Measurements from ENCODE around the gene CLTB. TPM values are rescaled to one million over a fixed set of nuclear protein-coding genes. Genes with fewer than 3 reads are reported as not detected.
A peak's percentile ranks its signal among the peaks of the same experiment; 100 is the strongest.
"Not testable (repeated sequence)": the region's sequence is repeated elsewhere in the genome, so short reads cannot be mapped to it uniquely, and the experiment has no call there.

The CLTB gene
- total RNA-seq, 1 experiment from 2014 or later: 98.5 TPM

- no peak for DNase-seq (ENCODE audit: low read depth)
Observed at GRCh38 chr5:176427971-176428370, 11.6 kb upstream of the CLTB start.

DNA sequence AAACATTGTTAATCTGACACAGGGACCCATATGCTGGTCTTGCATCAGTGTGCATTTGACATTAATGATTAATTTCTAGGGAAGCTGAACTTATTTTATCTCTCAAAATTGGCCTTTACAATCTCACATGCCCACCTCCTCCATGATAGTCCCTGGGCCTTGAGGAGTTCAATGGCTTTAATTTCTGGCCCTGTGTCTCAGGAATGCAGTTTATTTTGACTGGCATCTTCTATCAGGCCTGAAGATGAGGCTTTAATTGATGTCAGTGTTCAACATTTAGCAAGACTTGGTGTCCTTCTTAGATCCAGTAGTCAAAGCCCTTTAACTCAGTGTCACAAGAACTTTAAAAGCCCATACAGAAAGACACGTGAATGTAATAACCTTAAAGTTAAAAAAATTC, 10.5 kb upstream of the CLTB start:
- no peak for DNase-seq (ENCODE audit: low read depth)

- no peak for DNase-seq (ENCODE audit: low read depth)
Observed at GRCh38 chr5:176425791-176426190, 9.5 kb upstream of the CLTB start.

DNA sequence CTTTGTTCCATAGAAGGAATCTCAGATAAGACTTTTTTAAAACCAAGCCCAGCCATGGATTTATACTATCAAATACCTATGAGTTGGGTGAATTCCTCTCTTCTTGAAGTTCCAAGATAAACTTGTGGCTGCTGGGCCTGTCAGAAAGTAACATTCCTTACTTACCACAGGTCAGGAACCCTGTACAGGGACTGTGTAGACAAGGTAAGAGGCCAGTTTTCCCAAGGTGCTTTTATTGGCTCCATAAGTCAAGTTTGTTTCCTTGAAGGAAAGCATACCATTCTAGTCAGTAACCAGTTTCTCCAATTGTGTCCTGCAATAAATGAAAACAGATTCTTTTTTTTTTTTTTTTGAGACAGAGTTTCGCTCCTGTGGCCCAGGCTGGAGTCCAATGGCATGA, 8.8 kb upstream of the CLTB start:
- DNase-seq (ENCODE audit: low read depth): no peak

DNA sequence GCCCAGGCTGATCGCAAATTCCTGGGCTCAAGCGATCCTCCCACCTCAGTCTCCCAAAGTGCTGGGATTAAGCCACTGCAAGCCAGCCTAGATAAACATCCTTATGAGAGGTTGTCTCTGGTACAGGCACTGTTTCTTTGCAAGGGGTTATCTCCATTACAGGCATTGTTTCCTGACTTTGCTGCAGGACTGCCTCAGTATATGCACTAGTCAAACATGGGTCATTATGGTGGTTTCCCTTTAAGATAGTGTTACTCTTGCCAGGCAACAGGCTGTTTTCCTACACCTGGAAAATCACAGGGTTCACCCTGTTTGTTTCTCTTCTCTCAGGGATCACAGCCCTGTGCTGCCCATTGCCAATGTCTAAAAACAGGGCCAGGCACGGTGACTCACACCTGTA, 7.8 kb upstream of the CLTB start:
- no peak for DNase-seq (ENCODE audit: low read depth)

- no peak for DNase-seq (ENCODE audit: low read depth)
Observed at GRCh38 chr5:176420972-176421544, 4.7 kb upstream of the CLTB start.

DNA sequence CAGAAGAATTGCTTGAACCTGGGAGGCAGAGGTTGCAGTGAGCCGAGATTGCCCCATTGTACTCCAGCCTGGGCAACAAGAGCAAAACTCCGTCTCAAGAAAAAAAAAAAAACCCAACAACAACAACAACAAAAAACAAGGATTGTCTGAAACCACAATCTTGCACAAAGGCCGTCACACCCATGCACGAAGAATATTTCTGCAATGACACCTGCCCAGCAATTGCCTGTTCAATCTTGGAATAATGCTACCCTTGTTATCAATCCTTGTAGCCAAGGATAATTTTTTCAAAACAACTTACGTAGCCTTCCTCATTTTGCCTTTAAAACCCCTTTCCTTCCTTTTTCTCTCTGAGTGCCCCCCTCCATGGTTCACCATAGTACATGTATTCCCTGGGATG, 3.7 kb upstream of the CLTB start:
- no peak for DNase-seq (ENCODE audit: low read depth)

- DNase-seq (ENCODE audit: low read depth): peak; percentile 36
Observed at GRCh38 chr5:176418251-176418650, 1.9 kb upstream of the CLTB start.

DNA sequence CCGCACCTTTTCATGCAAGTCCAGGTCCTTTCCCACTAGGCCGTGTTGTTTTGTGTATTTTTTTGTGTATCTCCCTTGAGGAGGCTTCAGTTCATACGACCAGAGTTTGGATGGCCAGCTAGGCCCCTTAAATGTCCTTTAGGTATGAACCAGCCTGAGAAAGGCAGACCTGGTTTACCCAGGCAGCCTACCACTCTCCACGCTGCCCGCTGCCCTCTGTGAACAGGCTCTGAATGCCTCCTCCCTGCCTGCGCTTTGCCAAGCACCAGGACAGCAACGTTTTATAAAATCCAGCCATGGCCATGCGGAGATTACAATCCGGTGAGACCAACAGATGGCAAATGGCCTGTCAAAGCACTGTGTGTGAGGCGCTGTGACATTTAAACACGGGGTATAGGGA, 626 bp upstream of the CLTB start:
- DNase-seq (ENCODE audit: low read depth): no peak

- no peak for DNase-seq (ENCODE audit: low read depth)
Observed at GRCh38 chr5:176415240-176415951, 943 bp downstream of the CLTB start.

GRCh38 chr5:176414704-176415103, 1.6 kb downstream of the CLTB start:
- no peak for DNase-seq (ENCODE audit: low read depth)

- DNase-seq (ENCODE audit: low read depth): no peak
Observed at GRCh38 chr5:176413709-176414191, 2.6 kb downstream of the CLTB start.

DNA sequence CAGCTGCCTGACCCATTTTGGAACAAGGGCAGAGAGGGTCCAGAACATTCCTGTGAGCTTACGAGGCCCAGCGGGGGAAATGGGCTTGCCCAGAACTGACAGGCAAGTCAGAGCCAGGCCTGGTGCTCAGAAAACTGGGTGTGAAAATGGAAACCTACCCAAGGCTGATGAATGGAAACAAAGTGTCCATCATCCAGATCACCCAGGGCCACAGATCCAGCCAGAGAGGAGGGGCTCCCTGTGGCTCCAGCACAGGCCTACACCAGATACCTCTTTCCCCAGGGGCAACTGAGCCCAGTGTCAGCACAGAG, 3.1 kb downstream of the CLTB start:
- DNase-seq (ENCODE audit: low read depth): no peak

DNA sequence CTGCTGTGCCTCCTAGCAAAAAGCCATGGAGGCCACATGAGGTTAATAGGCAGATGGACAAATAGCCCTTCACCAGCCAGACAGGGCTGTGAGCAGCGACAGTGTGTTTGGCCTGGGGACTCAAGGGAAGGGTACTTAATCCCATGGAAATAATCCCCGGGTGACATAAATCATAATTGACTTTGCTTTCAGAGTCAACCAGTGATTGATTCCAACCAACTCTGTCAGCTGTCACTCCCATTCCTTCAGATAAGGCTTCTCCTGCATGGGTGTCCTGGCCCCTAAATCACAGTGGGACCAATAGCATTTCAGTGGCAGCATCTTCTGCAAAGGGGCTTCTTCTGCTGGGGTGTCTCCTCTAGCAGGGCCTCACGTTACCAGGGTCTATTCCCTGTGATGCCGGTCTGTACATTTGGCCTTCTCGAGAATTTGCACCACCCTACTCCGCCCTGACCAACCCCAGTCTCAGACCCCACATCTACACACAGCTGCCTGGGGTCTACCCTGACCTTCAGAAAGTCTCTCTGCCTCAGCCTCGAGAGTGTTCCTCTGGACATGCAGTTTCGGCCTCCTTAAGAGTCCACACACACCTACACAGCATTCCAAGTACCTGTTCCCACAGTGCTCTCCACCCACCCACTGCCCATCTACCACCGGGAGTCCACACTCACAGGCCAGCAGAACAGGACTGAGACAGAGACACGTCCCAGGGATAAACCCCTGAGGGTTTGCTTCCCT, 3.7 kb downstream of the CLTB start:
- DNase-seq (ENCODE audit: low read depth): no peak

- DNase-seq (ENCODE audit: low read depth): no peak
Observed at GRCh38 chr5:176410486-176411180, 5.7 kb downstream of the CLTB start.

- DNase-seq (ENCODE audit: low read depth): no peak
Observed at GRCh38 chr5:176409765-176410164, 6.6 kb downstream of the CLTB start.

DNA sequence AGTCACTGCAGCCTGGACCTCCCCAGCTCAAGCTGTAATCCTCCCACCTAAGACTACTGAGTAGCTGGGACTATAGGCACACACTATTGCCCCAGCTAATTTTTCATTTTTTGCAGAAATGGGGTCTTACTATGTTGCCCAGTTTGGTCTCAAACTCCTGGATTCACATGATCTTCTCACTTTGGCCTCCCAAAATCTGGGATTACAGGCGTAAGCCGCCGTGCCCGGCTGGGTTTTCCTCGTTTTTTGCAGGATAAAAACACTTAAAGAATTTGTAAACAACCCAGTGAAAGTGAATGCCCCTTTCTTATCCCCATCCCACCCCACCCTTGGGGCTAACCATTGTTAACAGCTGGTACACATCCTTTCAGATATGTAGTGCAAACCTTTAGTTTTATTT, 7.7 kb downstream of the CLTB start:
- DNase-seq (ENCODE audit: low read depth): no peak

DNA sequence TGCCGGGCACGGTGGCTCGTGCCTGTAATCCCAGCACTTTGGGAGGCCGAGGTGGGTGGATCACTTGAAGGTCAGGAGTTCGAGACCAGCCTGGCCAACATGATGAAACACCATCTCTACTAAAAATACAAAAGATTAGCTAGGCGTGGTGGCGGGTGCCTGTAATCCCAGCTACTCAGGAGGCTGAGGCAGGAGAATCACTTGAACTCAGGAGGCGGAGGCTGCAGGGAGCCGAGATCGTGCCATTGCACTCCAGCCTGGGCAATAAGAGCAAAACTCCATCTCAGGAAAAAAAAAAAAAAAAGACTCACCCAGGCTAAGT, 8.1 kb downstream of the CLTB start:
- not testable (repeated sequence) for DNase-seq (ENCODE audit: low read depth)

- no peak for DNase-seq (ENCODE audit: low read depth)
Observed at GRCh38 chr5:176407456-176408251, 8.7 kb downstream of the CLTB start.

GRCh38 chr5:176406436-176407052, 9.8 kb downstream of the CLTB start:
- DNase-seq (ENCODE audit: low read depth): no peak

- no peak for DNase-seq (ENCODE audit: low read depth)
Observed at GRCh38 chr5:176405656-176406435, 10.5 kb downstream of the CLTB start.

Measured in Daoy (cell line).